Natural killer cell treated with Interleukin-12 subunit alpha and Interleukin-12 subunit beta and Interleukin-15 and Interleukin-18, amount 100 ng/mL, for 72 hours (primary cell): ENCODE results near the gene CDK14. TPM values are rescaled to one million over a fixed set of nuclear protein-coding genes. Genes with fewer than 3 reads are reported as not detected.
"Not testable (repeated sequence)": the region's sequence is repeated elsewhere in the genome, so short reads cannot be mapped to it uniquely, and the experiment has no call there.

Source experiments
- ATAC-seq, 2 donors: fragments of 150-1000 bp; cut with Tn5 transposase in 1 of 2; sonication (Bioruptor Pico), chemical (Tn5 transposase) in 1 of 2; 2 replicates each; pipeline ENCODE4 v1.10.0; 2021
- DNase-seq: peaks from one replicate; pipeline ENCODE4 v3.0.0; 2022; ENCODE audit warnings: low spot score
- H3K27ac Mint-ChIP-seq, 2 donors: 1 replicate in 1 of 2; 2 replicates in 1 of 2; pipeline ENCODE4 v1.8.0; 2022; ENCODE audit warnings: mixed read lengths in 2 of 2, mild to moderate bottlenecking in 1 of 2, moderate library complexity in 1 of 2
- H3K27me3 Mint-ChIP-seq, 2 donors: 1 replicate in 1 of 2; 2 replicates in 1 of 2; pipeline ENCODE4 v1.8.0; 2022; ENCODE audit warnings: mixed read lengths in 2 of 2
- H3K36me3 Mint-ChIP-seq: one replicate; pipeline ENCODE4 v1.8.0; 2022; ENCODE audit warnings: mixed read lengths
- H3K4me1 Mint-ChIP-seq, 2 donors: 1 replicate in 1 of 2; 2 replicates in 1 of 2; pipeline ENCODE4 v1.8.0; 2022; ENCODE audit warnings: low read depth in 2 of 2, mixed read lengths in 2 of 2, mild to moderate bottlenecking in 1 of 2
- H3K4me3 Mint-ChIP-seq: one replicate; pipeline ENCODE4 v1.8.0; 2022; ENCODE audit warnings: mixed read lengths
- H3K9me3 Mint-ChIP-seq: 2 replicates; pipeline ENCODE4 v1.8.0; 2022; ENCODE audit warnings: mixed read lengths
- total RNA-seq, 2 donors: library from RNA; stranded (reverse); gene quantifications; one replicate each; pipeline ENCODE4 v1.2.3, GENCODE V29; 2022

The CDK14 gene
- total RNA-seq, 2 donors from 2014 or later = 0.76 to 2.8 TPM

DNA sequence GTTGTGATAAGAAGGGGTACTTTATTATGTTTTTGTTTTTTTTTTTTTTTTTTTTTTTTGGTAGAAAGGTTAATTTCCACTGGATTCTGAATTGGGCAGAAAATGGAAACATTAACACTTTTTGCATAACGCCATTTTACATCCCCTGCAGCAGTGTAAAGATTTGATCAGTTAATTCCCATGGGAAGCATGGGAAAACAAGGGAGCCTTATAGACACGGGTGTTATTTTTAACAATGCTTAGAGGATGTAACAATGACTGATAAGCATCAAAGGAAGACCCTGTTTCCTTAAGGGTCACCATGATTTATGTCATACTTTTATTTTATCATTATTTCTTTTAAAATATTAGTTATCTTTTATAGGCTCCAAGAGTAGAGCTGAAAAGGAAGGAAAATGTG is 140.2 kb downstream of the CDK14 start:
- ATAC-seq (no peak), DNase-seq (no peak)
- H3K27me3 Mint-ChIP-seq = no peaks in the 10 kb centered on the region
- H3K27ac Mint-ChIP-seq = no peak overlapping the region
- H3K4me1 Mint-ChIP-seq = no peaks in the 10 kb centered on the region
- H3K36me3 Mint-ChIP-seq = peaks cover 18% of the 10 kb centered on the region
- H3K9me3 Mint-ChIP-seq = peaks cover 15% of the 10 kb centered on the region
- no peak overlapping the region for H3K4me3 Mint-ChIP-seq

GRCh38 chr7:90736968-90737939 is 141.1 kb downstream of the CDK14 start:
- Mint-ChIP-seq H3K27me3 (no peaks in the 10 kb centered on the region), H3K36me3 (peaks cover 18% of the 10 kb centered on the region), H3K4me3 (no peak overlapping the region), H3K4me1 (no peaks in the 10 kb centered on the region), H3K27ac (no peak overlapping the region), H3K9me3 (peaks cover 15% of the 10 kb centered on the region)
- no peak for DNase-seq
- peak in 1 of 2 donors; percentile 45 for ATAC-seq

GRCh38 chr7:90738249-90738648 is 142.1 kb downstream of the CDK14 start:
- no peak for DNase-seq
- Mint-ChIP-seq H3K36me3 (peaks cover 10% of the 10 kb centered on the region), H3K9me3 (peaks cover 8% of the 10 kb centered on the region), H3K27me3 (no peaks in the 10 kb centered on the region), H3K27ac (no peak overlapping the region), H3K4me3 (no peak overlapping the region), H3K4me1 (no peaks in the 10 kb centered on the region)
- no peak for ATAC-seq

GRCh38 chr7:90739716-90740115 is 143.6 kb downstream of the CDK14 start:
- no peaks in the 10 kb centered on the region for H3K9me3 Mint-ChIP-seq
- no peaks in the 10 kb centered on the region for H3K27me3 Mint-ChIP-seq

GRCh38 chr7:90740386-90740785 is 144.3 kb downstream of the CDK14 start:
- no peaks in the 10 kb centered on the region for H3K27me3 Mint-ChIP-seq
- no peaks in the 10 kb centered on the region for H3K4me1 Mint-ChIP-seq
- no peak overlapping the region for H3K27ac Mint-ChIP-seq
- DNase-seq (no peak), ATAC-seq (no peak)
- no peak overlapping the region for H3K4me3 Mint-ChIP-seq
- H3K36me3 Mint-ChIP-seq = no peaks in the 10 kb centered on the region
- no peaks in the 10 kb centered on the region for H3K9me3 Mint-ChIP-seq

More at GRCh38 chr7:90739716-90740115, 143.6 kb downstream of the CDK14 start:
- Mint-ChIP-seq H3K4me3 (no peak overlapping the region), H3K36me3 (peaks cover 3% of the 10 kb centered on the region), H3K4me1 (no peaks in the 10 kb centered on the region), H3K27ac (no peak overlapping the region)
- ATAC-seq (no peak), DNase-seq (no peak)

DNA sequence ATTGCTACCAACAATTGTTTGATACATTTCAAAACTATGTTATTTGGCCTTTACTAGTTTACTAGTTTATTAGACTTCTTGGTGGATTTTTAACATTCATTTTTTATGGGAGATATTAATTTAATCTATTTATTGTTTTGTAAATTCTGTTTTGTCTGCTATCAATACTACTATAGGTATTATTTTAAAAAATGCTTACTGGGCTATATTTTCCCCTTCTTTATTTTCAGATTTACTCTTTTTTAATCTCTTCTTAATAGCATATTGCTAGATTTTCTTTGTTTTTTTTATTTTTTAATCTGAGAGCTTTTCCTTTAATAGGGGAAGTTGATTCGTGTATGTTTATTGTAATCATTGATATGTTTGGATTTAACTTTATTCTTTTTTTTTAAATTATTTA is 147.5 kb downstream of the CDK14 start:
- ATAC-seq (no peak), DNase-seq (no peak)
- Mint-ChIP-seq H3K27ac (no peak overlapping the region), H3K4me3 (no peak overlapping the region), H3K27me3 (no peaks in the 10 kb centered on the region), H3K9me3 (peaks cover 3% of the 10 kb centered on the region), H3K36me3 (no peaks in the 10 kb centered on the region), H3K4me1 (no peaks in the 10 kb centered on the region)

DNA sequence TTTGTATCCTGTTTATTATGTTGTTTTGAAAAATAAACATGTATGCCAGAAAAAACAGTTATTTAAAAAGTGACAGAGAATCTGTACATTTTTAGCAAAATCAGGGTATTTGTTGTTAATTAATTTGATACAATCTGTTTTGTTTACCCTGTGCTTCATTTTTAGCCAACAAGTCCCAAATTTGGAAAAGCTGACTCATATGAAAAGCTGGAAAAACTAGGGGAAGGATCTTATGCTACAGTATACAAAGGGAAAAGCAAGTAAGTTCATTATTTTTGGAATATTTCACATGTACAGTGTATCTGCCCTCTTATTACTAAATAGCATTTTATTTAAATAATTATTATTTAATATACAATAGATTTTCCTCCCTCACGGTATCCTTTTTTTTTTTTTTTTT is 151.4 kb downstream of the CDK14 start:
- Mint-ChIP-seq H3K36me3 (no peaks in the 10 kb centered on the region), H3K4me3 (no peak overlapping the region), H3K27me3 (no peaks in the 10 kb centered on the region), H3K4me1 (no peaks in the 10 kb centered on the region), H3K9me3 (peaks cover 3% of the 10 kb centered on the region), H3K27ac (no peak overlapping the region)
- ATAC-seq (no peak), DNase-seq (no peak)

DNA sequence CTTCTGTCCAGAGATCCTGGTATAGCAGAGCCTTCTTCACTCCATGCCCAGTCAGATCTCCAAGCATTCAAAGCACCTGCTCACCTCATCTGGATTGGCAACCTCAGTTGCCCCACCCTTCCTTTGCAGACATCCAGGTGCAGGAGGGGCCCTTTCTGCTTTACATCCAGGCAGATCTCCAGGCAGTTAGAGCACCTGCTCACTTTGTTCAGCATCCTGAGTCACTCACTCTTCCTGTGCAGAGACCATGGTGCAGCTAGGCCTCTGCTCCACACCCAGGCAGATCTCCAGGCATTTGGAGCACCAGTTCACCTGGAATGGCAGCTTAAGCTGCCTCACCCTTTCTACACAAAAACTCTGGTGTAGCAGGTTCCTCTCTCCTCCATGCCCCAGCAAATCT is 153.1 kb downstream of the CDK14 start:
- Mint-ChIP-seq H3K36me3 (no peaks in the 10 kb centered on the region), H3K4me3 (no peak overlapping the region), H3K27me3 (no peaks in the 10 kb centered on the region)

GRCh38 chr7:90749774-90750173 is 153.7 kb downstream of the CDK14 start:
- no peak for ATAC-seq
- Mint-ChIP-seq H3K36me3 (no peaks in the 10 kb centered on the region), H3K9me3 (peaks cover 6% of the 10 kb centered on the region), H3K27ac (no peak overlapping the region), H3K4me3 (no peak overlapping the region), H3K4me1 (no peaks in the 10 kb centered on the region), H3K27me3 (no peaks in the 10 kb centered on the region)
- no peak for DNase-seq

More for the DNA sequence above, 153.1 kb downstream of the CDK14 start:
- no peaks in the 10 kb centered on the region for H3K4me1 Mint-ChIP-seq
- ATAC-seq = no peak
- DNase-seq = no peak
- no peak overlapping the region for H3K27ac Mint-ChIP-seq
- peaks cover 3% of the 10 kb centered on the region for H3K9me3 Mint-ChIP-seq

- Mint-ChIP-seq H3K27ac (no peak overlapping the region), H3K27me3 (no peaks in the 10 kb centered on the region), H3K9me3 (peaks cover 6% of the 10 kb centered on the region), H3K4me1 (no peaks in the 10 kb centered on the region), H3K36me3 (no peaks in the 10 kb centered on the region), H3K4me3 (no peak overlapping the region)
- DNase-seq (no peak), ATAC-seq (no peak)
These were observed 155.5 kb downstream of the CDK14 start for GRCh38 chr7:90751595-90751994.

- H3K36me3 Mint-ChIP-seq = no peaks in the 10 kb centered on the region
- H3K9me3 Mint-ChIP-seq = peaks cover 6% of the 10 kb centered on the region
- ATAC-seq = no peak
- no peak overlapping the region for H3K27ac Mint-ChIP-seq
- no peaks in the 10 kb centered on the region for H3K4me1 Mint-ChIP-seq
- DNase-seq = no peak
- H3K4me3 Mint-ChIP-seq = no peak overlapping the region
- no peaks in the 10 kb centered on the region for H3K27me3 Mint-ChIP-seq
These were observed 155.9 kb downstream of the CDK14 start for GRCh38 chr7:90752051-90752450.

- H3K4me1 Mint-ChIP-seq = no peaks in the 10 kb centered on the region
- no peak overlapping the region for H3K4me3 Mint-ChIP-seq
- no peak for ATAC-seq
These were observed 158.9 kb downstream of the CDK14 start for GRCh38 chr7:90755041-90755440.

DNA sequence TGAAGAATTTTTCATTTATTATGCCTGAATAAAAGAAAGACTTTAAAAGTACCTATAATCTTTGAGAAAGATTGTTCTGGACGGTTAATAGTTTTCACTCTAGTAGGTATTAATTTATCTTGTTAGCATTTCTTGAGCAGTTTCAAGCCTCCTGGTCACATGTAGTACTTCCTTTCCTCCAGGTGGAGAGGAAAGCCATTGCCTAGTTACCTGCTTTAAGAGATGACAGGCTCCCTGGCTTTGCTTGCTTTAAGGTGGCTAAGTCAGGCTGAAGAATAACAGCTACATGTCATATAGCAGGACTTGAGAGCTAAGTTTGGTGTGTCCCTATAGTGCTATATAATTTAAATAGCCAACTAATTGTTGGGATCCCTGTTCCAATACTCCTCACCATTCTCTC is 160.2 kb downstream of the CDK14 start:
- Mint-ChIP-seq H3K4me1 (no peaks in the 10 kb centered on the region), H3K27ac (no peak overlapping the region), H3K27me3 (no peaks in the 10 kb centered on the region), H3K9me3 (peaks cover 7% of the 10 kb centered on the region), H3K36me3 (no peaks in the 10 kb centered on the region), H3K4me3 (no peak overlapping the region)
- no peak for ATAC-seq
- no peak for DNase-seq

More at GRCh38 chr7:90755041-90755440, 158.9 kb downstream of the CDK14 start:
- Mint-ChIP-seq H3K27ac (no peak overlapping the region), H3K36me3 (no peaks in the 10 kb centered on the region), H3K27me3 (no peaks in the 10 kb centered on the region), H3K9me3 (peaks cover 7% of the 10 kb centered on the region)
- DNase-seq = no peak

DNA sequence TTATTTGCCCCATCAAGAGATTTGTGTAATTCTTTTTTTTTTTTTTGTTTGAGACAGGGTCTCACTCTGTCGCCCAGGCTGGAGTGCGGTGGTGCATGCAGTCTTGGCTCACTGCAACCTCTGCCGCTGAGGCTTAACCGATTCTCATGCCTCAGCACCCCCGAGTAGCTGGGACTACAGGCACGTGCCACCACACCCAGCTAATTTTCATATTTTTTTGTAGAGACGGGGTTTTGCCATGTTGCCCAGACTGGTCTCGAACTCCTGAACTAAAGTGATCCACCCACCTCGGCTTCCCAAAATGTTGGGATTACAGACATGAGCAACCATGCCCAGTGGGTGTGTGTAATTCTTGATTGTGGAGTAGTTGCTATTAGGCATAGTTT is 161.4 kb downstream of the CDK14 start:
- not testable (repeated sequence) for H3K4me3 Mint-ChIP-seq, DNase-seq, ATAC-seq, H3K36me3 Mint-ChIP-seq, H3K27me3 Mint-ChIP-seq, H3K4me1 Mint-ChIP-seq, H3K27ac Mint-ChIP-seq
- H3K9me3 Mint-ChIP-seq = peaks cover 12% of the 10 kb centered on the region
